Bronchus fibroblast of lung (primary cell): Measurements from ENCODE around the gene CNN1. TPM values are rescaled to one million over a fixed set of nuclear protein-coding genes. Genes with fewer than 3 reads are reported as not detected.

Source experiments
- total RNA-seq: library from RNA; depleted of rRNA; stranded (reverse); fragments of >200 nt; gene quantifications from 2 replicates; pipeline ENCODE4 v1.2.3, GENCODE V29; 2015

Gene CNN1
- 9.1 and 9.2 TPM in 2 replicates for total RNA-seq

GRCh38 chr19:11538232-11539036, at the start of gene CNN1:
CNN1 (plus strand) TSS chr19:11538851; CDS start chr19:11538928, 77 bp downstream.

GRCh38 chr19:11505504-11506100, 33.0 kb upstream of the CNN1 start, which contains the start of gene ZNF653:
ZNF653 (minus strand) TSS chr19:11505839; CDS start chr19:11505786, 53 bp downstream.

GRCh38 chr19:11528551-11529341, 9.9 kb upstream of the CNN1 start, which contains the start of gene ECSIT:
ECSIT (minus strand) TSS chr19:11529134; CDS start chr19:11519170, 9,964 bp downstream.

GRCh38 chr19:11558881-11559828, 20.5 kb downstream of the CNN1 start, which contains the start of gene ELOF1:
ELOF1 (minus strand) TSS chr19:11559230; CDS start chr19:11554347, 4,883 bp downstream.

GRCh38 chr19:11577451-11578257, 39.0 kb downstream of the CNN1 start, which contains the start of gene ACP5:
ACP5 (minus strand) TSS chr19:11577645; CDS start chr19:11577317, 328 bp downstream.

DNA sequence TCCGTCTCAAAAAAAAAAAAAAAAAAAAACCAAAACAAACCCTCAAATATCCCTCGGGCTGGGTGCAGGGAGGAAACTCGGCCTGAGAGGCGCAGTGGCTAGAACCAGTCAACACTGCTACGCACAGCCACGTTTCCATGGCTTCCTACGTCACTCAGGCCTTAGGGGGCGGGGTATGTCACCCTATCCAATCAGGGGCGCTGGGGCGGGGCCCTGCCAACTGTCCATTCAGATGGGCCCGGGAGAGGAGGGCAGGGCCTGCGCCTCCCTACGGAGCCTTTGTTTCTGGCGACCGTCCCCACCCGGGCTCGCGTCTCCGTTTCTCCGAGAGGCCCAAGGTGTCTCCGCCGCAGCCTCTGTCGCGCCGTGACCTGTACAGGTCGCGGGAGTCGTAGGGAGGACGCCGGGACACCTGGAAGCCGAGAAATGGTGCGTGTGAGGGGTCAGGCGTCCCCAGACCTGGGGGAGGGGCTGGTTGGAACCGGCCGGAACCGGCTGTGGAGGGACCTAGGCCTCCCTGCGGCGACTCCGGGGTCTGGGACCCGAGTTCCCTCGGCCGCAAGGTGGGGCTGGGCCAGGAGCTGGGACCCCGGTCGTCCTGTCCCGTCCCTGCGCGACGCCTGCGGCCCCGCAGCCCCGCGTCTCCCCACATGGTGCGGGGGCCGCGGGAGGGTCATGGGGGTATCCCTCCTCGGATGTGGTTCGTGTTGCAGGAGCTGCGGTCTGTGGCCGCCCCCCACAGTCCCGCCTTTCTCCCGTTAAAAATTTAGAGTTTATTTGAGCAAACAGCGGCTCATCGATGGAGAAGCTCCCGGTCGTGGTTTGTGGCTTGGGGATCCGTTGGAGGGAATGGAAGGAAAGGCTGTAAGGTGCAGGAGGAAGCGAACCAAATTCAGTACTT, 58.8 kb downstream of the CNN1 start, which contains the start of gene ZNF627:
ZNF627 (plus strand) TSS at position 282 of the 901 bp plus-strand sequence; CDS start at position 427, 145 bp downstream.

Other genes with a start within 250 kb of the CNN1 start
- gene TSPAN16, start 242.7 kb upstream of the CNN1 start, total RNA-seq, result not detected in 2 replicates
- gene RAB3D, start 199.2 kb upstream of the CNN1 start, total RNA-seq, result 4.0 and 5.5 TPM in 2 replicates
- 135 and 145 TPM in 2 replicates for gene TMEM205, start 192.6 kb upstream of the CNN1 start, total RNA-seq
- gene CCDC159, start 192.3 kb upstream of the CNN1 start, total RNA-seq, result 2.5 and 6.7 TPM in 2 replicates
- gene PLPPR2, start 183.4 kb upstream of the CNN1 start, total RNA-seq, result 8.6 and 13.5 TPM in 2 replicates
- 1.7 and 2.1 TPM in 2 replicates for gene SWSAP1, start 164.2 kb upstream of the CNN1 start, total RNA-seq
- 12.4 and 15.3 TPM in 2 replicates for gene EPOR, start 154.5 kb upstream of the CNN1 start, total RNA-seq
- not detected in 2 replicates for gene RGL3, start 119.5 kb upstream of the CNN1 start, total RNA-seq
- 0.15 and 0.17 TPM in 2 replicates for gene ODAD3, start 103.7 kb upstream of the CNN1 start, total RNA-seq
- 171 and 176 TPM in 2 replicates for gene PRKCSH, start 103.2 kb upstream of the CNN1 start, total RNA-seq
- not detected in 2 replicates for gene ELAVL3, start 57.8 kb upstream of the CNN1 start, total RNA-seq
- gene ZNF653, start 33.0 kb upstream of the CNN1 start, total RNA-seq, result 4.5 and 5.0 TPM in 2 replicates
- 39.1 and 43.4 TPM in 2 replicates for gene ECSIT, start 9.7 kb upstream of the CNN1 start, total RNA-seq
- 61.2 and 69.8 TPM in 2 replicates for gene ELOF1, start 20.4 kb downstream of the CNN1 start, total RNA-seq
- gene ACP5, start 38.8 kb downstream of the CNN1 start, total RNA-seq, result under 0.01 and 0.17 TPM in 2 replicates
- 11.1 and 12.2 TPM in 2 replicates for gene ZNF627, start 58.6 kb downstream of the CNN1 start, total RNA-seq
- gene ZNF823, start 200.1 kb downstream of the CNN1 start, total RNA-seq, result 3.4 and 3.9 TPM in 2 replicates
- 2.1 and 3.2 TPM in 2 replicates for gene ZNF441, start 228.1 kb downstream of the CNN1 start, total RNA-seq